ENCODE measurements around the gene ZNF300. TPM values are rescaled to one million over a fixed set of nuclear protein-coding genes. Genes with fewer than 3 reads are reported as not detected.

Gene ZNF300
- 1 to 10 TPM in 4 of 5 donors, under 1 TPM in 1; 0.86 to 2.8 (median 1.5) TPM for total RNA-seq
- 1.9 TPM for total RNA-seq (2013)
- total RNA-seq: 3.1 to 15.1 (median 8.8) reads per million in 29 experiments

DNA sequence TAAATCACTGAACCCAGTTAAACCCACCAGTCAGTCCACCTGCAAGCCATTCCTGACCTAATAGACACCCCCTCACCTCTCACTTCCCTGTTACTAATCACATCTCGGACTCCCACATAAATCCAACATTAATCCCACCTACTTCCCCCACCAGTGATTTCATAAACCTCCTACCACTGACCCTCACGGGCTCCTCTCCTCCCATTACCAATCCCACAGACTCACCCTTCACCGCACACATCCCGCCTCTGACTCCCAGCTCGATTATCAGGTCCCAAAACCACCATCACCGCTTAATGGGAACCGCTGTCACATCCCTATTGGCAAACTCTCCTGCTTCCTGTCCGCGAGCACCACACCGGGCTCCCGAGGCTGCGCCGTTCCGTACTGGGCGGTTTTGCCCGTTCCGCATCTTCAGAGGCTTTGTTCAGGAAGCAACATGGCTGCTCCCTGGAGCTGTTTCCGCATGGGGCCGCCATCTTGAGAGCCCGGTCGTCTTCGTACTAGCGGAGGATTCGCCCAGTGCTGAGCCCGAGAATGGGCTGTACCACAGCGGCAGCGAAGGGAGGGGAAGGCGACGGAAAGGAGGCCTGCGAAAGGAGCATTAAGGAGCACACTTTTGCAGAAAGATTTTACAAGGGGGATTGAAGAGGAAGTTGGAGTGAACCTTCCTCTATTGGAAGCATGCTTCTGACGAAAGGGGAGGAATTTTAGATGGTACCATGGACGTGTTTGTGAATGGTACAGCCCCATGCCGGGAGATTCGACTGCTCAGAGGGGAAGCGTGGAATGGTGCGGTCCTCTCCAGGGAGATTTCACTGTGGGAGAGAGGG is at the start of gene ZNF300:
Gene ZNF300, minus strand, starts transcription at position 502 of the 833 bp plus-strand sequence. CDS start 1,825 bp downstream, outside the sequence.
- Histone ChIP-seq H3K36me3 (ENCODE audit: control insufficient read depth in 2 of 2, extremely low read depth in 1 of 2, insufficient read depth in 1 of 2, low read length in 1 of 2) (peaks cover 0 to 2% of the 10 kb centered on the region in 2 donors), H3K9me3 (peaks cover 12% of the 10 kb centered on the region), H3K4me3 (ENCODE audit: control insufficient read depth in 1 of 2, extremely low read depth in 1 of 2, low read length in 1 of 2) (peak within 1 kb of the TSS; percentile 34 to 53), H3K27ac (ENCODE audit: low read length) (no peak within 1 kb of the TSS), H3K4me1 (ENCODE audit: control insufficient read depth in 1 of 2, extremely low read depth in 1 of 2, insufficient read depth in 2 of 2, low read length in 2 of 2) (no peaks in the 10 kb centered on the region), H3K27me3 (replicated peaks in 1 of 2; ENCODE audit: control insufficient read depth in 2 of 2, extremely low read depth in 1 of 2, insufficient read depth in 2 of 2, low read length in 1 of 2) (peaks cover 0 to 5% of the 10 kb centered on the region in 2 experiments)
- Mint-ChIP-seq H3K36me3 (peaks cover 26% of the 10 kb centered on the region), H3K27ac (peak within 1 kb of the TSS; percentile 83 to 95), H3K4me1 (peaks cover 0 to 8% (median 4%) of the 10 kb centered on the region in 3 donors), H3K4me3 (peak within 1 kb of the TSS; percentile 82 to 87 (median 85)), H3K9me3 (peaks cover 33 to 69% (median 51%) of the 10 kb centered on the region in 3 donors), H3K27me3 (peaks cover 22 to 25% of the 10 kb centered on the region in 2 donors)
- WGBS (ENCODE audit: insufficient coverage): 35% methylated on average over 36 of the region's 36 CpGs
- ATAC-seq (replicated peaks in 1 of 4) (peak; percentile 75 to 99 (median 91)), DNase-seq (peak in 34 of 35 experiments; percentile 11 to 76 (median 44))
- ChIA-PET CTCF (no interaction called here), POLR2A (no interaction called here)

DNA sequence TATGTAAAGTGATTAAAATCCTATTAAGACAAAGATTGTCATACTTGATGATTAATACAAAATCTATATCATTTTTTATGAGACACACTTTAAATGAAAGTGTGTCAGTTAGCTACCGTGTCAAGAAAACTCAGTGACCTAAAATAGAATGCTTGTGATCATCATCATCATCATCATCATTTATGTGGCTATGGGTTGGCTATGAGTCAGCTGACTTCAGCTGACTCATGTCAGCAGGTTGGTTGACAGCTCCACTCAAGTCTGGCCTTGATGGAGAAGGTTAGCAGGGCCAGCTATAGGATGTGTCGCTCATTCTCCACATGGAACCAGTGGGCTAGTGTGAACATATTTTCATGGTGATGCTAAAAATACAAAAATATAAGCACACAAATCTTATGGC is 43.8 kb upstream of the ZNF300 start:
- WGBS (ENCODE audit: insufficient coverage): no CpG with 5 or more reads among the region's 2 CpGs
- no peaks in the 10 kb centered on the region for H3K4me1 ChIP-seq (ENCODE audit: control insufficient read depth in 1 of 2, extremely low read depth in 1 of 2, insufficient read depth in 2 of 2, low read length in 2 of 2)
- H3K27ac Mint-ChIP-seq: no peak overlapping the region
- no peaks in the 10 kb centered on the region for H3K36me3 ChIP-seq (ENCODE audit: control insufficient read depth in 2 of 2, extremely low read depth in 1 of 2, insufficient read depth in 1 of 2, low read length in 1 of 2)
- DNase-seq: no peak
- no peaks in the 10 kb centered on the region for H3K4me1 Mint-ChIP-seq
- no peak overlapping the region for H3K4me3 Mint-ChIP-seq
- ChIA-PET CTCF (no interaction called here), POLR2A (no interaction called here)
- peaks cover 19% of the 10 kb centered on the region for H3K36me3 Mint-ChIP-seq
- peaks cover 13 to 78% (median 64%) of the 10 kb centered on the region in 3 donors for H3K9me3 Mint-ChIP-seq
- peaks cover 23 to 33% of the 10 kb centered on the region in 2 donors for H3K27me3 Mint-ChIP-seq
- no peak for ATAC-seq (replicated peaks in 1 of 4)
- no peak overlapping the region for H3K27ac ChIP-seq (ENCODE audit: low read length)
- H3K4me3 ChIP-seq (ENCODE audit: control insufficient read depth in 1 of 2, extremely low read depth in 1 of 2, low read length in 1 of 2): no peak overlapping the region
- H3K9me3 ChIP-seq: peaks cover 2% of the 10 kb centered on the region
- H3K27me3 ChIP-seq (replicated peaks in 1 of 2; ENCODE audit: control insufficient read depth in 2 of 2, extremely low read depth in 1 of 2, insufficient read depth in 2 of 2, low read length in 1 of 2): peaks cover 0 to 14% of the 10 kb centered on the region in 2 experiments

DNA sequence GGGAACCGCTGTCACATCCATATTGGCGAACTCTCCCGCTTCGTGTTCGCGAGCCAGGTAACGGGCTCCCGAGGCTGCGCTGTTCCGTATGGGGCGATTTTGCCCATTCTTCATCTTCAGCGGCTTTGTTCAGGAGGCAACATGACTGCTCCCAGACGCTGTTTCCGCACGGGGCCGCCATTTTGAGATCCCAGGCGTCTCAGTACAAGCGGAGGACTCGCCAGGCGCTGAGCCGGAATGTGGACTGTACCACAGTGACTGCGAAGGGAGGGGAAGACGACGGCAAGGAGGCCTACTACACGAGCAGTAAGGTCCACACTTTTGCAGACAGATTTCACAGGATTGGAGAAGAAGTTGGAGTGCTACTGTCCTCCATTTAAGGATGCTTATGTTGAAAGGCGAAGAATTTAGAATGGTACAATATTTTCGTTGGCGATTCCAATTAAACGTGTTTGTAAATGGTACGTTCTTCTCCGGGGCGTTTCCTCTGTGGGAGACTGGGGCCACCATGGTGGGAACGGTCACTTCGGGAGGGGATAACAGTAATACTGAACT is 41.6 kb upstream of the ZNF300 start:
- peaks cover 0 to 11% of the 10 kb centered on the region in 2 experiments for H3K27me3 ChIP-seq (replicated peaks in 1 of 2; ENCODE audit: control insufficient read depth in 2 of 2, extremely low read depth in 1 of 2, insufficient read depth in 2 of 2, low read length in 1 of 2)
- Mint-ChIP-seq H3K36me3 (peaks cover 15% of the 10 kb centered on the region), H3K27ac (no peak overlapping the region), H3K9me3 (peaks cover 13 to 67% (median 56%) of the 10 kb centered on the region in 3 donors), H3K4me3 (peak overlapping the region in 1 of 3 donors; percentile 33), H3K27me3 (peaks cover 23 to 26% of the 10 kb centered on the region in 2 donors), H3K4me1 (no peaks in the 10 kb centered on the region)
- peaks cover 2% of the 10 kb centered on the region for H3K9me3 ChIP-seq
- ATAC-seq (replicated peaks in 1 of 4): no peak
- ChIA-PET POLR2A (no interaction called here), CTCF (no interaction called here)
- H3K4me1 ChIP-seq (ENCODE audit: control insufficient read depth in 1 of 2, extremely low read depth in 1 of 2, insufficient read depth in 2 of 2, low read length in 2 of 2): no peaks in the 10 kb centered on the region
- H3K36me3 ChIP-seq (ENCODE audit: control insufficient read depth in 2 of 2, extremely low read depth in 1 of 2, insufficient read depth in 1 of 2, low read length in 1 of 2): no peaks in the 10 kb centered on the region
- no peak for DNase-seq
- no peak overlapping the region for H3K4me3 ChIP-seq (ENCODE audit: control insufficient read depth in 1 of 2, extremely low read depth in 1 of 2, low read length in 1 of 2)
- 40% methylated on average over 30 of the region's 34 CpGs for WGBS (ENCODE audit: insufficient coverage)
- no peak overlapping the region for H3K27ac ChIP-seq (ENCODE audit: low read length)

DNA sequence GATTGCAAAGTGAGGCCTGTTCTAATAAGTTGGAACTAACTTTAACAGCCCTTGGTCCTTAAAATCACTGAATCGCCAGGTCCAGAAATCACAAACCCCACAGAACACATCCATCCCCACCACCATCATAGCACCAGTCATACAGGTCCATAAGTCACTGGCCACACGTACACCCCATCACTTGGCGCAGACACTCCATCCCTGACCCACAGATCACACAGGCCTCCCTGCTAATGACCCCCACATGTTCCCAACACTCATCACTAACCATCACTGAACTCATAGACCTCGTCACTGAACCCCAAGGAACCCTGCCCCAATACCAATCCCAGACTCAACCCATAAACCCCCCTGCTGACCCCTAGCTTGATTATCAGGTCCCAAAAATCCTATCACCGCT is 41.2 kb upstream of the ZNF300 start:
- peaks cover 15% of the 10 kb centered on the region for H3K36me3 Mint-ChIP-seq
- peaks cover 23 to 26% of the 10 kb centered on the region in 2 donors for H3K27me3 Mint-ChIP-seq
- H3K4me1 Mint-ChIP-seq: no peaks in the 10 kb centered on the region
- ATAC-seq (replicated peaks in 1 of 4) (no peak), DNase-seq (no peak)
- H3K4me3 Mint-ChIP-seq: no peak overlapping the region
- no peaks in the 10 kb centered on the region for H3K4me1 ChIP-seq (ENCODE audit: control insufficient read depth in 1 of 2, extremely low read depth in 1 of 2, insufficient read depth in 2 of 2, low read length in 2 of 2)
- ChIA-PET POLR2A (no interaction called here), CTCF (no interaction called here)
- H3K4me3 ChIP-seq (ENCODE audit: control insufficient read depth in 1 of 2, extremely low read depth in 1 of 2, low read length in 1 of 2): no peak overlapping the region
- no peak overlapping the region for H3K27ac ChIP-seq (ENCODE audit: low read length)
- H3K27me3 ChIP-seq (replicated peaks in 1 of 2; ENCODE audit: control insufficient read depth in 2 of 2, extremely low read depth in 1 of 2, insufficient read depth in 2 of 2, low read length in 1 of 2): peaks cover 0 to 11% of the 10 kb centered on the region in 2 experiments
- peaks cover 14 to 68% (median 55%) of the 10 kb centered on the region in 3 donors for H3K9me3 Mint-ChIP-seq
- no peaks in the 10 kb centered on the region for H3K36me3 ChIP-seq (ENCODE audit: control insufficient read depth in 2 of 2, extremely low read depth in 1 of 2, insufficient read depth in 1 of 2, low read length in 1 of 2)
- H3K9me3 ChIP-seq: peaks cover 2% of the 10 kb centered on the region
- peak overlapping the region in 1 of 2 donors; percentile 14 for H3K27ac Mint-ChIP-seq
- WGBS (ENCODE audit: insufficient coverage): 67% methylated on average over 5 of the region's 5 CpGs

DNA sequence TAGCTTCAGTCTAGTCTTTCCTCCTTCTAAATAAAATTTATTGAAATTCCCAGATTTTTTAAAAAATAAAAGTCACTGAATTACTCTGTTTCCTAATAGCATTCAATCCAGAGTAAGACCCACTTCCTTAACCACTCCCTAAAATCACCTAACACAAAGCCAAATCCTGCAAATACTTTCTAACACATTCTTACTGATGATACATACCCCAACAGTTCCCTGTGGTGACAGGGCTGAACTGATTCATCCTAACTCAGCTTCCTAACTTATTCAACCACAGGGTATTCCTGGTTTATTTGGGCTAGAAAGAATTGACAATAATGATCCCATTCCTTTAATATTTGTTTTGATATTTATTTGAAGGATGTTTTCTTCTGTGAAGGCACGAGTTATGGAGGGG is 40.7 kb upstream of the ZNF300 start:
- no peaks in the 10 kb centered on the region for H3K36me3 ChIP-seq (ENCODE audit: control insufficient read depth in 2 of 2, extremely low read depth in 1 of 2, insufficient read depth in 1 of 2, low read length in 1 of 2)
- ChIA-PET CTCF (no interaction called here), POLR2A (no interaction called here)
- peaks cover 2% of the 10 kb centered on the region for H3K9me3 ChIP-seq
- peaks cover 23 to 26% of the 10 kb centered on the region in 2 donors for H3K27me3 Mint-ChIP-seq
- H3K36me3 Mint-ChIP-seq: peaks cover 15% of the 10 kb centered on the region
- H3K4me1 Mint-ChIP-seq: no peaks in the 10 kb centered on the region
- WGBS (ENCODE audit: insufficient coverage): no CpG with 5 or more reads among the region's 1 CpG
- H3K27ac ChIP-seq (ENCODE audit: low read length): no peak overlapping the region
- no peak for ATAC-seq (replicated peaks in 1 of 4)
- H3K4me1 ChIP-seq (ENCODE audit: control insufficient read depth in 1 of 2, extremely low read depth in 1 of 2, insufficient read depth in 2 of 2, low read length in 2 of 2): no peaks in the 10 kb centered on the region
- H3K9me3 Mint-ChIP-seq: peaks cover 18 to 68% (median 50%) of the 10 kb centered on the region in 3 donors
- peaks cover 0 to 11% of the 10 kb centered on the region in 2 experiments for H3K27me3 ChIP-seq (replicated peaks in 1 of 2; ENCODE audit: control insufficient read depth in 2 of 2, extremely low read depth in 1 of 2, insufficient read depth in 2 of 2, low read length in 1 of 2)
- H3K4me3 ChIP-seq (ENCODE audit: control insufficient read depth in 1 of 2, extremely low read depth in 1 of 2, low read length in 1 of 2): no peak overlapping the region
- no peak for DNase-seq
- no peak overlapping the region for H3K27ac Mint-ChIP-seq
- H3K4me3 Mint-ChIP-seq: no peak overlapping the region

DNA sequence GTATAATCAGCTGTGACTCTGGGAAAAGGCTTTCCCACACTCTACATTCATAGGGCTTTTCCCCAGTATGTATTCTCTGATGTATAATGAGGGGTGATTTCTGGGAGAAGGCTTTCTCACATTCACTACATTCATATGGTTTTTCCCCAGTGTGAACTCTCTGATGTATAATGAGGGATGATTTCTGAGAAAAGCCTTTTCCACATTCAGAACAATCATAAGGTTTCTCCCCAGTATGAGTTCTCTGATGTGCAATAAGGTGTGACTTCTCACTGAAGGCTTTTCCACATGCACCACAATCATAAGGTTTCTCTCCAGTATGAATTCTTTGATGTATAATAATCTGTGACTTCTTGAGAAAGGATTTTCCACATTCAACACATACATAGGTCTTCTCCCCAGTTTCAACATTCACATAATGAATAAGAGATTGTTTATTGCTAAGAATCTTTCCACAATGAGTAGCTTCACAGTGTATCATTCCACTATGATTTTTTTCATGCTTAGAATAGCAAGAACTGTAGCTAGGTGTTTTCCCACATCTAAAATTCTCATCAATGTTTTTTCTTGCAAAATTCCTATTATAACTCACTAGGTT is 26.7 kb upstream of the ZNF300 start:
- Mint-ChIP-seq H3K4me3 (no peak overlapping the region), H3K4me1 (no peaks in the 10 kb centered on the region), H3K27me3 (no peaks in the 10 kb centered on the region), H3K9me3 (peaks cover 8 to 54% (median 53%) of the 10 kb centered on the region in 3 donors), H3K27ac (no peak overlapping the region), H3K36me3 (peaks cover 14% of the 10 kb centered on the region)
- no peaks in the 10 kb centered on the region for H3K36me3 ChIP-seq (ENCODE audit: control insufficient read depth in 2 of 2, extremely low read depth in 1 of 2, insufficient read depth in 1 of 2, low read length in 1 of 2)
- no peak overlapping the region for H3K4me3 ChIP-seq (ENCODE audit: control insufficient read depth in 1 of 2, extremely low read depth in 1 of 2, low read length in 1 of 2)
- CTCF ChIA-PET: no interaction called here
- POLR2A ChIA-PET: no interaction called here
- H3K27me3 ChIP-seq (replicated peaks in 1 of 2; ENCODE audit: control insufficient read depth in 2 of 2, extremely low read depth in 1 of 2, insufficient read depth in 2 of 2, low read length in 1 of 2): peaks cover 0 to 6% of the 10 kb centered on the region in 2 experiments
- ATAC-seq (replicated peaks in 1 of 4) (no peak), DNase-seq (no peak)
- H3K4me1 ChIP-seq (ENCODE audit: control insufficient read depth in 1 of 2, extremely low read depth in 1 of 2, insufficient read depth in 2 of 2, low read length in 2 of 2): no peaks in the 10 kb centered on the region
- peaks cover 7% of the 10 kb centered on the region for H3K9me3 ChIP-seq
- no peak overlapping the region for H3K27ac ChIP-seq (ENCODE audit: low read length)
